KOPT-K1 (cell line): ENCODE data around the gene RC3H1.
"Not testable (repeated sequence)": the region's sequence is repeated elsewhere in the genome, so short reads cannot be mapped to it uniquely, and the experiment has no call there.

Experiments used
- H3K27ac ChIP-seq: fragments of 200-600 bp; sonication (generic); 2 replicates; pipeline ENCODE4 v1.5.1; 2016; ENCODE audit warnings: antibody characterized with exemption, mild to moderate bottlenecking, low read depth, low read length; ENCODE audit not compliant: poor library complexity, severe bottlenecking
- H3K36me3 ChIP-seq: fragments of 200-600 bp; sonication (generic); 2 replicates; pipeline ENCODE4 v1.5.1; 2017; ENCODE audit warnings: antibody characterized with exemption, mild to moderate bottlenecking, low read length, moderate library complexity; ENCODE audit not compliant: insufficient read depth
- H3K9me3 ChIP-seq: fragments of 200-600 bp; sonication (generic); 2 replicates; pipeline ENCODE4 v1.5.1; 2017; ENCODE audit warnings: antibody characterized with exemption, low read length, mild to moderate bottlenecking; ENCODE audit not compliant: insufficient read depth, poor library complexity, severe bottlenecking

The RC3H1 gene, protein sequence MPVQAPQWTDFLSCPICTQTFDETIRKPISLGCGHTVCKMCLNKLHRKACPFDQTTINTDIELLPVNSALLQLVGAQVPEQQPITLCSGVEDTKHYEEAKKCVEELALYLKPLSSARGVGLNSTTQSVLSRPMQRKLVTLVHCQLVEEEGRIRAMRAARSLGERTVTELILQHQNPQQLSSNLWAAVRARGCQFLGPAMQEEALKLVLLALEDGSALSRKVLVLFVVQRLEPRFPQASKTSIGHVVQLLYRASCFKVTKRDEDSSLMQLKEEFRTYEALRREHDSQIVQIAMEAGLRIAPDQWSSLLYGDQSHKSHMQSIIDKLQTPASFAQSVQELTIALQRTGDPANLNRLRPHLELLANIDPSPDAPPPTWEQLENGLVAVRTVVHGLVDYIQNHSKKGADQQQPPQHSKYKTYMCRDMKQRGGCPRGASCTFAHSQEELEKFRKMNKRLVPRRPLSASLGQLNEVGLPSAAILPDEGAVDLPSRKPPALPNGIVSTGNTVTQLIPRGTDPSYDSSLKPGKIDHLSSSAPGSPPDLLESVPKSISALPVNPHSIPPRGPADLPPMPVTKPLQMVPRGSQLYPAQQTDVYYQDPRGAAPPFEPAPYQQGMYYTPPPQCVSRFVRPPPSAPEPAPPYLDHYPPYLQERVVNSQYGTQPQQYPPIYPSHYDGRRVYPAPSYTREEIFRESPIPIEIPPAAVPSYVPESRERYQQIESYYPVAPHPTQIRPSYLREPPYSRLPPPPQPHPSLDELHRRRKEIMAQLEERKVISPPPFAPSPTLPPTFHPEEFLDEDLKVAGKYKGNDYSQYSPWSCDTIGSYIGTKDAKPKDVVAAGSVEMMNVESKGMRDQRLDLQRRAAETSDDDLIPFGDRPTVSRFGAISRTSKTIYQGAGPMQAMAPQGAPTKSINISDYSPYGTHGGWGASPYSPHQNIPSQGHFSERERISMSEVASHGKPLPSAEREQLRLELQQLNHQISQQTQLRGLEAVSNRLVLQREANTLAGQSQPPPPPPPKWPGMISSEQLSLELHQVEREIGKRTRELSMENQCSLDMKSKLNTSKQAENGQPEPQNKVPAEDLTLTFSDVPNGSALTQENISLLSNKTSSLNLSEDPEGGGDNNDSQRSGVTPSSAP

DNA sequence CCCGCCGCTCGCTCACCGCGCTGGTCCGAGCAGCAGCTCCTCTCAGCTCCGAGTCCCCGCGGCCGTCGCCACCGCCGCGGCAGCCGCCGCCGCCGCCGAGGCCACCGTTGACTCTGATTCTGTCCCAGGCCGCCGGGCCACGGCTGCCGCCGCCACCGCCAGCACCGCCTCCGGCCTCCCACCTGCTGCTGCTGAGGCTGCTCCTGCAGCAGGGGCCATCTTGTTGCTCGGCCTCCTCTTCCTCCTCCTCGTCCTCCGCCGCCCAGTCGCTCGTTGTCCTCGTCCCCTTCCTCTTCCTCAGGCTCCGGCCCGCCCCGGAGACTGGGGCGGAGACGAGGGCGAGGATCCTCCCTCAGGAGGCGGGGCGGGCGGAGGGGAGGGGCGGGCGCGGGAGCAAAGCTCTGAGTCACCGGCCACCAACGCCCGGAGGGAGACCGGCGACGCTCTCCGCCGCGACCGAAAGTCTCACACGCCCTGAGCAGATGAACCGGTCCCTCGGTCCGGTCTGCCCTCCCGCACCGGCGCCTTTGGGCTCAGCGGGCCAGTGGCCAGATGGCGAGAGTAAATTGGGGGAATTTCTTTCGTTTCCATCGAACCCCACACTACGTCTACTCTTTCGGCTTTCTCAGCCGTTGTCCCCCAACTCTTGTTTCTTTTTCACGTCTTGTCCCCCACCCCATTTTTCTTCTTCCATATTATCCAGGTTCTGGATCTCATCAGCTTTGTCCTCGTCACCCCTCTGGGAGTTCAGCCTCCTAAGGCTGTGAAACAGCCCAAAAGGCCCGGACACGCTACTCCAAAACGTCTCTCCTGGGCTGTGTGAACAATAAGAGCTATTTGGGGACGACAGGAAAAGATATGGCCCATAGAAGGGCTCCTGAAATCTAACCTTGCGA, at the start of gene RC3H1:
TSS of gene RC3H1 (minus strand) at position 278 of the 896 bp plus-strand sequence. CDS start 29,372 bp downstream, outside the sequence.
- H3K9me3 ChIP-seq = no peaks in the 10 kb centered on the region
- H3K27ac ChIP-seq = peak within 1 kb of the TSS; percentile 80
- H3K36me3 ChIP-seq = peaks cover 15% of the 10 kb centered on the region; the same call in 1 of the 2 replicates

- no peaks in the 10 kb centered on the region for H3K9me3 ChIP-seq
- H3K27ac ChIP-seq = no peak overlapping the region
- H3K36me3 ChIP-seq = no peaks in the 10 kb centered on the region
Measured at GRCh38 chr1:174070614-174071013, 48.5 kb upstream of the RC3H1 start.

DNA sequence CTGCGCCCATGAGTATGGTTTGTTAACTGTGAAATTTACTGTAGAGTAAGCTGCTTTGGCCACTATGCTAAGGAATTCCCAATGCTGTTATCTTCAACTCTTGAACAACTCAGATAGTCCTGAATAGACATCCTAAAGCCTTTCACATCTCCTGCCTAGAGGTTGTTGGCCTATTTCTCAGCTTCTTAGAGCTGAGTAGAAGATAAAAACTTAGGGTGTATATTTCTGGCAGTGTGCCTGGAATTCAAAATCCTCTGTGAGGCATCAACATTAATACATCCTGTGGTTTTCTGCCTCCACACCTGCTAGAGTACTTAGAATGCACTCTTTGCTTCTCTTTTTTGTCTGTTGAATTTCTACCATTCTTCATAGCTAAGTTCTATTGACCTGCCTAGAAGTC, 45.8 kb upstream of the RC3H1 start:
- peak overlapping the region; percentile 41 for H3K27ac ChIP-seq
- no peaks in the 10 kb centered on the region for H3K9me3 ChIP-seq
- H3K36me3 ChIP-seq = no peaks in the 10 kb centered on the region

DNA sequence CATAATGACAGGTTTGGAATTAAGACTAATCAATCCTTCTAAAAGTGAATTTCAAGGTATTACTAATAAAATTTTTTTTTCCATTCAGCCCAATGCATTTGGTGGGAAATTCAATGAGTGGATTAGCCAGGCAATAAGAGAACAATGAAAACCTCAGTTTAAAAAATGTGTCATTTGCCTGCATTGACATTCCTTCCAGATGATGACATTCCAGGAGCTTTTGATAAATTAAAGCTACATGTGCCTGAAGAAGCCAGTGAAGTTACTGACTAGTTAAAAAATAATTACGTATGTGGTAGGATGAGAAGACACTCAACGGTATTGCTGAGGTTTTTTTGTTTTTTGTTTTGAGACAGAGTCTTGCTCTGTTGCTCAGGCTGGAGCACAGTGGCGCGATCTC, 37.9 kb upstream of the RC3H1 start:
- no peaks in the 10 kb centered on the region for H3K36me3 ChIP-seq
- no peak overlapping the region for H3K27ac ChIP-seq
- H3K9me3 ChIP-seq = no peaks in the 10 kb centered on the region

DNA sequence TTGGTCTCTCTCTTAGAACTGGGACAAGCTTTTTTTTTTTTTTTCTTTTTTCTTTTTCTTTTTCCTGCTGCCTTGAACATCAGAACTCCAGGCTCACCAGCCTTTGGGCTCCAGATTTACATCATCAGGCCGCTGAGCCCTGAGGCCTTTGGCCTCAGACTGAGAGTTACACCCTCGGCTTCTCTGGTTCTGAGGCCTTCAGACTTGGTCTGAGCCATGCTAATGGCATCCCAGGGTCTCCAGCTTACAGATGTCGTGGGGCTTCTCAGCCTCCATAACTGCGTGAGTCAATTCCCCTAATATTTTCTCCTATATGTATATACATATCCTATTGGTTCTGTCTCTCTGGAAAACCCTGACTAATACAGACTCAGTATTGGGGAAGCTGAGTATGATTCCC, 36.5 kb upstream of the RC3H1 start:
- no peaks in the 10 kb centered on the region for H3K9me3 ChIP-seq
- no peak overlapping the region for H3K27ac ChIP-seq
- H3K36me3 ChIP-seq = no peaks in the 10 kb centered on the region

- not testable (repeated sequence) for H3K36me3 ChIP-seq, H3K27ac ChIP-seq, H3K9me3 ChIP-seq
Measured at GRCh38 chr1:174056609-174057008, 34.5 kb upstream of the RC3H1 start.

- H3K36me3 ChIP-seq, H3K9me3 ChIP-seq, H3K27ac ChIP-seq: not testable (repeated sequence)
Measured at GRCh38 chr1:174055797-174056196, 33.6 kb upstream of the RC3H1 start.

DNA sequence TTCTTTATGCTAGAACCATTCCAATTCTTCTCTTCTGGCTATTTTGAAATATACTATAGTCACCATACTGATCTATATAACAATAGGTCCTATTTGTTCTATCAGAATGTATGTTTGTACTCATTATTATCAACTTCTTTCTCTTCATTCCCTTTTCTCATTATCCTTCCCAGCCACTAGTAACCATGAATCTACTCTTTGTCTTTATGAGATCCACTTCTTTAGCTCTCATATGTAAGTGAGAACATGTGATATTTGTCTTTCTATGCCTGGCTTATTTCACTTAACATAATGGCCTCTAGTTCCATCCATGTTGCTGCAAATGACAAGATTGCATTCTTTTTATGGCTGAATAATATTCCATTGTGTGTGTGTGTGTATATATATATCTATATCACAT, 31.7 kb upstream of the RC3H1 start:
- Histone ChIP-seq H3K36me3 (no peaks in the 10 kb centered on the region), H3K27ac (no peak overlapping the region), H3K9me3 (no peaks in the 10 kb centered on the region)

- H3K27ac ChIP-seq = no peak overlapping the region
- H3K9me3 ChIP-seq = no peaks in the 10 kb centered on the region
- H3K36me3 ChIP-seq = no peaks in the 10 kb centered on the region
Measured at GRCh38 chr1:174052621-174053020, 30.5 kb upstream of the RC3H1 start.

DNA sequence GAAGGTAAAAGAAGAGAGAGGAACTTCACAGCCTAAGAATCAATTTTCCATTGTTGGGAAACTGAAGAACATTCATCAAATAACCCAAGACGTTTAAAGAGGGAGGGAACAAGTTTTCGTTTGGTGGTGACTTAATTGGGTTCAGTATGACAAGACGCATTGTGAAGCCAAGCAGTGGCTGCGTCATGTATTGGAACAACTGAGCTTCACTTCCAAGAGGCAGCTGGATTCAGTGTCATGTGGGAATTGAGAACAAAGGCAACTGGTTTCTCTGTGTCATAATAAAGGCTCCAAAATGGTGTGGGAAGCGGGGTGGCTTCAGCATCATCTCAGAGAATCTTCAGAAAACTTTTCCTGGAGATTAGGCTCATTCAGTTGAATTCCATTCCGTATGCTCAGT, 29.8 kb upstream of the RC3H1 start:
- Histone ChIP-seq H3K27ac (no peak overlapping the region), H3K36me3 (no peaks in the 10 kb centered on the region), H3K9me3 (no peaks in the 10 kb centered on the region)

DNA sequence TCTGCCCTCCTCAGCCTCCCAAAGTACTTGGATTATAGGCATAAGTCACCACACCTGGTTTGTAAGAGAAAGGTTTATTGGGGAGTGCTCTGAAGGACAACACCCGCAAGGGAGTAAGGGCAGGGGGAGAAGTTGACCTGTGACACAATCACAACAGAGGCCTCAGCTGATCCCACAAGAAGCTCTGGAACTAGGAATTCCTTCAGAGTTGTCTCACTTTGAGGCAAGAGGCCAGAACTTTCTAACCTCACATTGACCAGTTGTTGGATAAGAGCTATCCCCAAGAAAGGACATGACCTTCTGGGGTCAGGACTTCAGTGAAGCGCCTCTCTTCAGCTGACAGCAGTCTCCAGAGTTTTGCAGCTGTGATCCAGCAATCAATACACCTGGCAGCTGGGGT, 27.4 kb upstream of the RC3H1 start:
- Histone ChIP-seq H3K27ac (no peak overlapping the region), H3K9me3 (no peaks in the 10 kb centered on the region), H3K36me3 (no peaks in the 10 kb centered on the region)

DNA sequence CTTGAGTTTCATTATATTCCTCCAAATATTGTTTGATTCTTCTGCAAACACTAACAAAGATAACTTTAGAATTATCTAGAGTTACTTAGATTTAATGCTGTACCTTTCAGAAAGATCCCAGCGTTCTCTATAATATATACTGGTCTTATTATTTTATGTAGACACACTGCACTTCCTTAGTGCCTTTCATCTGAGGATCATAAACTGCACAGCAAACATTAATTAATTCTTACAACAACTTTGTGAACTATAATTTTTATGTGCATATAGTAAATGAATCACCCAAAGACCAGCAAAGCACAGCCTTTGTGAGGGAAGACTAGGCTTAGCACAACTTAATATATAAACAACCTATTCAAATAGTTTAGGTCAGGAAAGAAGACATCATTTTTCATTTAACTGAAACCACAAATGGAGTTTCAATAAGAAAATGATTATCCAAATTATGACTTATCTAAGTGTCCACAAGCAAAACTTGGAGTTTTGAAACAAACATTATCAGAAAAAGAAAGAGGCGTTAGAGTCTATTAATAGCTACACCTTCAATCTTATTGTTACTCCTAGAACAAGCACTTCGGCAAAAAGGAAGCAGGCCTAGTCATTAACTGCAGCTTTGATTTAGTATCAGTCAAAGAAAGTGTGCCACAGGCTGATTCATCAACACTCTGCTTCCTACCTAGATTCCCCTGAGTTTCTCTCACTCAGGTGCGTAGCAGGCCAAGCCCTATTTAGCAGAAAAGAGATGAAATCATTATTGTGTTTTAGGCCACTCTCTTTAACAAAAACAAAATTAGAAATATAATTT, 22.5 kb upstream of the RC3H1 start:
- Histone ChIP-seq H3K9me3 (no peaks in the 10 kb centered on the region), H3K36me3 (no peaks in the 10 kb centered on the region), H3K27ac (no peak overlapping the region)

DNA sequence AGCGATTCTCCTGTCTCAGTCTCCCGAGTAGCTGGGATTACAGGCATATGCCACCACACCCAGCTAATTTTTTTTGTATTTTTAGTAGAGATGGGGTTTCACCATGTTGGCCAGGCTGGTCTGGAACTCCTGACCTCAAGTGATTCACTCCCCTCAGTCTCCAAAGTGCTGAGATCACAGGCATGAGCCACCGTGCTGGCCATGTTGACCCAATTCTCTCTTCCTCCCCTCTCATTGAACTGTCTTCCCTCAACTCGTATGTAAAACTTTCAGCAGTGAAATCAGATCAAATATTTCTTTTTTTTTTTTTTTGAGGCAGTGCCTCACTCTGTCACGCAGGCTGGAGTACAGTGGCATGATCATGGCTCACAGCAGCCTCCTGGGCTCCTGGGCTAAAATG, 20.4 kb upstream of the RC3H1 start:
- not testable (repeated sequence) for H3K27ac ChIP-seq, H3K9me3 ChIP-seq, H3K36me3 ChIP-seq

DNA sequence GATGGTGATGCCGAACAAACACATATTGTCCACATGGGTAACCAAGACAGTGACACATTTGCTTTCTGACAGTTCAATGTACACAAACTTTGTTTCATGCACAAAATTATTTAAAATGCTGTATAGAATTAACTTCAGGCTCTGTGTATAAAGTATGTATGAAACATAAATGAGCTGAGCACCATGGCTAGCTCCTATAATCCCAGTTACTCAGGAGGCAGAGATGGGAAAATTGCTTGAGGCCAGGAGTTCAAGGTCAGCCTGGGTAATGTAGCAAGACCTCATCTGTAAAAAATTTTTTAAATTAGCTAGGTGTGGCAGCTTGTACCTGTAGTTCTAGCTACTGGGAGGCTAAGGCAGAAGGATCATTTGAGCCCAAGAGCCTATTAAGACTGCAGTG, 19.2 kb upstream of the RC3H1 start:
- H3K36me3 ChIP-seq = no peaks in the 10 kb centered on the region
- no peaks in the 10 kb centered on the region for H3K9me3 ChIP-seq
- H3K27ac ChIP-seq = no peak overlapping the region
